DOHH2 (cell line): ENCODE measurements around the gene SEMA4G.

Source experiments
- EZH2phosphoT487 ChIP-seq: fragments of 200-600 bp; sonication (generic); IDR thresholded peaks from 2 replicates; pipeline ENCODE4 v1.6.1; 2017; ENCODE audit warnings: borderline replicate concordance, mild to moderate bottlenecking, antibody characterized with exemption, low read length, moderate library complexity, mixed read lengths
- TF ChIP-seq, protein P1 (sequence below): fragments of 200-600 bp; sonication (generic); IDR thresholded peaks from one replicate; pipeline ENCODE4 v1.5.1; 2014; ENCODE audit warnings: antibody characterized with exemption, mild to moderate bottlenecking, low read depth, low read length; ENCODE audit not compliant: poor library complexity, severe bottlenecking

DNA sequence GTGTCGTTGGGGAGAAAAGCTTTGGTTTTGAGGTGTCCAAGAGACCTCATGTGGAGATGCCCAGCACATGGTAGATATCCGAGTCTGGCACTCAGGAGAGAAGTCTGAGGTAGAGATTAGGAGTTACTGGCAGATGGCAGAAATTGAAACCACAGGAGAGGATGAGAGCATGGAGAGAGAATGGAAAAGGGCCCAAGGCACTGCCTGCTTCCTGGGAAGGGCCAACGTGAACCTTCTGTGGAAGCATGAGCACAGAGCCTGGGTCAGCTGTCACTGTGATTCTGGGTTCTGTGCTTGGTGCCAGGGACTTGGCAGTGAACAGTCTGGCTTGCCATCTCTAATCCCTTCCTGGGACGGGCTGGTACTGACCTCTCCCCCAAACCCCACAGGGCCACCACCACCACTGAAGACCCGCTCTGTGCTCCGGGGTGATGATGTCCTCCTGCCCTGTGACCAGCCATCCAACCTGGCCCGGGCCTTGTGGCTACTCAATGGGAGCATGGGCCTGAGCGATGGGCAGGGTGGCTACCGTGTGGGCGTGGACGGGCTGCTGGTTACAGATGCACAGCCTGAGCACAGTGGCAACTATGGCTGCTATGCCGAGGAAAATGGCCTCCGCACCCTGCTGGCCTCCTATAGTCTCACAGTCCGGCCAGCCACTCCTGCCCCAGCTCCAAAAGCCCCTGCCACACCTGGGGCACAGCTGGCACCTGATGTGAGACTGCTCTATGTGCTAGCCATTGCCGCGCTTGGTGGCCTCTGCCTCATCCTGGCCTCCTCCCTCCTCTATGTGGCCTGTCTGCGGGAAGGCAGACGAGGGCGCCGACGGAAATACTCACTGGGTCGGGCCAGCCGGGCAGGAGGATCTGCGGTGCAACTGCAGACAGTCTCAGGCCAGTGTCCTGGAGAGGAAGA lies 13.9 kb downstream of the SEMA4G start:
- TF ChIP-seq, protein P1, sequence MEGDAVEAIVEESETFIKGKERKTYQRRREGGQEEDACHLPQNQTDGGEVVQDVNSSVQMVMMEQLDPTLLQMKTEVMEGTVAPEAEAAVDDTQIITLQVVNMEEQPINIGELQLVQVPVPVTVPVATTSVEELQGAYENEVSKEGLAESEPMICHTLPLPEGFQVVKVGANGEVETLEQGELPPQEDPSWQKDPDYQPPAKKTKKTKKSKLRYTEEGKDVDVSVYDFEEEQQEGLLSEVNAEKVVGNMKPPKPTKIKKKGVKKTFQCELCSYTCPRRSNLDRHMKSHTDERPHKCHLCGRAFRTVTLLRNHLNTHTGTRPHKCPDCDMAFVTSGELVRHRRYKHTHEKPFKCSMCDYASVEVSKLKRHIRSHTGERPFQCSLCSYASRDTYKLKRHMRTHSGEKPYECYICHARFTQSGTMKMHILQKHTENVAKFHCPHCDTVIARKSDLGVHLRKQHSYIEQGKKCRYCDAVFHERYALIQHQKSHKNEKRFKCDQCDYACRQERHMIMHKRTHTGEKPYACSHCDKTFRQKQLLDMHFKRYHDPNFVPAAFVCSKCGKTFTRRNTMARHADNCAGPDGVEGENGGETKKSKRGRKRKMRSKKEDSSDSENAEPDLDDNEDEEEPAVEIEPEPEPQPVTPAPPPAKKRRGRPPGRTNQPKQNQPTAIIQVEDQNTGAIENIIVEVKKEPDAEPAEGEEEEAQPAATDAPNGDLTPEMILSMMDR, result no peak
- no peak for TF ChIP-seq EZH2phosphoT487
